Ovary (tissue), 3 donors: ENCODE results near the gene COPS4.

Source experiments
- CTCF ChIP-seq, 3 donors: fragments of 450-650 bp in 2 of 3; fragments of 200-600 bp in 1 of 3; IDR thresholded peaks; one replicate each; pipeline versions ENCODE4 v1.5.1 to v1.8.0; 2016 to 2022; ENCODE audit warnings: antibody characterized with exemption in 3 of 3, mild to moderate bottlenecking in 1 of 3
- EP300 ChIP-seq: sonication (generic); formaldehyde crosslinking; IDR thresholded peaks from one replicate; pipeline ENCODE4 v1.6.1; 2017; ENCODE audit warnings: antibody characterized with exemption
- POLR2A ChIP-seq: fragments of 450-650 bp; IDR thresholded peaks from one replicate; pipeline ENCODE4 v1.6.1; 2017; ENCODE audit warnings: antibody characterized with exemption, mild to moderate bottlenecking, moderate library complexity
- donor health status: DM: no; HTN: no; CAD: no.

- TF ChIP-seq CTCF (IDR thresholded peaks at IDR 0.05), result peak; percentile 62 to 69 (median 67)
- peak; percentile 5 for TF ChIP-seq POLR2A
- no peak for TF ChIP-seq EP300
Measured at GRCh38 chr4:83034630-83035494, at the start of gene COPS4.
